Measurements from ENCODE around the gene MARCHF4.

GRCh38 chr2:216416571-216417307, 44.5 kb upstream of the MARCHF4 start:
- TF ChIP-seq CTCF (conservative IDR thresholded peaks at IDR 0.05; ENCODE audit: low read depth, low read length) (no peak), EZH2 (IDR thresholded peaks at IDR 0.05; ENCODE audit: borderline replicate concordance, low read depth, low read length, poor library complexity, severe bottlenecking) (no peak)
